ENCODE measurements around the gene COQ10A.
"Not testable (repeated sequence)": the region's sequence is repeated elsewhere in the genome, so short reads cannot be mapped to it uniquely, and the experiment has no call there.

- TF ChIP-seq STAT6 (CRISPR knock-in tag; IDR thresholded peaks at IDR 0.05; ENCODE audit: borderline replicate concordance); ZBTB25 (CRISPR knock-in tag; IDR thresholded peaks at IDR 0.05); HMGXB4 (CRISPR knock-in tag; IDR thresholded peaks at IDR 0.05; ENCODE audit: borderline replicate concordance in 1 of 2, low read depth in 1 of 2); MXD4 (CRISPR knock-in tag; IDR thresholded peaks at IDR 0.05); CTCF (CRISPR knock-in tag; IDR thresholded peaks at IDR 0.05); PLRG1 (conservative IDR thresholded peaks at IDR 0.05); FIP1L1 (IDR thresholded peaks at IDR 0.05; ENCODE audit: borderline replicate concordance, insufficient read depth, low read depth, low read length); ZNF800 (CRISPR knock-in tag; IDR thresholded peaks at IDR 0.05); MEIS1 (CRISPR knock-in tag; IDR thresholded peaks at IDR 0.05; ENCODE audit: borderline replicate concordance); MIER2 (CRISPR knock-in tag; IDR thresholded peaks at IDR 0.05); MAZ (IDR thresholded peaks at IDR 0.05; ENCODE audit: borderline replicate concordance, low read depth, low read length); MAZ (CRISPR knock-in tag; IDR thresholded peaks at IDR 0.05; ENCODE audit: low read depth); SMARCE1 (IDR thresholded peaks at IDR 0.05; ENCODE audit: borderline replicate concordance); NFYC (CRISPR knock-in tag; IDR thresholded peaks at IDR 0.05): not testable (repeated sequence)
These were observed 5.7 kb downstream of the COQ10A start for GRCh38 chr12:56272468-56272867.

Data from HepG2 (cell line).